IPS-18a (cell line): ENCODE data around the gene PEAK1.

Source experiments
- H3K27ac ChIP-seq: one replicate; pipeline ENCODE4 v1.5.1; 2013; ENCODE audit warnings: low read length
- H3K27me3 ChIP-seq: one replicate; pipeline ENCODE4 v1.6.1; 2013; ENCODE audit warnings: mild to moderate bottlenecking, low read length; ENCODE audit not compliant: control insufficient read depth, insufficient read depth
- H3K36me3 ChIP-seq: one replicate; pipeline ENCODE4 v1.6.1; 2013; ENCODE audit warnings: low read depth, low read length; ENCODE audit not compliant: control insufficient read depth
- H3K4me1 ChIP-seq: one replicate; pipeline ENCODE4 v1.6.1; 2013; ENCODE audit warnings: low read depth, low read length; ENCODE audit not compliant: control insufficient read depth
- H3K4me3 ChIP-seq: one replicate; pipeline ENCODE4 v1.5.1; 2013; ENCODE audit warnings: low read length
- H3K9ac ChIP-seq: one replicate; pipeline ENCODE4 v1.6.1; 2013; ENCODE audit warnings: mild to moderate bottlenecking, low read length, moderate library complexity
- H3K9me3 ChIP-seq: one replicate; pipeline ENCODE4 v1.6.1; 2013; ENCODE audit warnings: low read depth, low read length; ENCODE audit not compliant: control insufficient read depth

PEAK1 gene

DNA sequence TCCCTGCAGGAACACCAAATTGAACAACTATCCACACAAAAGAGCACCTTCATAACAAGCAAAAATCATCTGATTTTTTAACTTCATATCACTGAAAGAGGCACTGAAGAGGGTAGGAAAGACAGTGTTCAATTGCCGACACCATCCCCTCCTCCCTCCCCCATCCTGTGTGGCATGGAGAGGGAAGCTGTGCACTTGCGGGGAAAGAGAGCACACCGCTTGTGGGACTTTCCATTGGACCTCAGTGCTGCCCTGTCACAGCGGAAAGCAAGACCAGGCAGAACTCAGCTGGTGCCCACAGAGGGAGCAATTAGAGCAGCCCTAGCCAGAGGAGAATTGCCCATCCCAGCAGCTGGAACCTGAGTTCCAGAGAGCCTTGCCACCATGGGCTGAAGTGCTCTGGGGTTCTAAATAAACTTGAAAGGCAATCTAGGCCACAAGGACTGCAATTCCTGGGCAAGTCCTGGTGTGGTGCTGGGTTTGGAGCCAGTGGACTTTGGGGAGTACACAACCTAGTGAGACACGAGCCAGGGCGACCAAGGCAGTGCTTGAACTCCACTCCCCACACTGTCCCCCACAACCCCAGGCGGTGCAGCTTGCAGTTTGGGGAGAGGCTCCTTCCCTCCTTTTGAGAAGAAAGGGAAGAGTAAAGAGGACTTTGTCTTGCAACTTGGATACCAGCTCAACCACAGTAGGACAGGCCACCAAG lies 27.0 kb downstream of the PEAK1 start:
- H3K4me3 ChIP-seq = no peak overlapping the region
- H3K27ac ChIP-seq = no peak overlapping the region
- no peaks in the 10 kb centered on the region for H3K27me3 ChIP-seq
- H3K36me3 ChIP-seq = no peaks in the 10 kb centered on the region
- H3K9ac ChIP-seq = no peak overlapping the region
- no peaks in the 10 kb centered on the region for H3K4me1 ChIP-seq
- no peaks in the 10 kb centered on the region for H3K9me3 ChIP-seq

DNA sequence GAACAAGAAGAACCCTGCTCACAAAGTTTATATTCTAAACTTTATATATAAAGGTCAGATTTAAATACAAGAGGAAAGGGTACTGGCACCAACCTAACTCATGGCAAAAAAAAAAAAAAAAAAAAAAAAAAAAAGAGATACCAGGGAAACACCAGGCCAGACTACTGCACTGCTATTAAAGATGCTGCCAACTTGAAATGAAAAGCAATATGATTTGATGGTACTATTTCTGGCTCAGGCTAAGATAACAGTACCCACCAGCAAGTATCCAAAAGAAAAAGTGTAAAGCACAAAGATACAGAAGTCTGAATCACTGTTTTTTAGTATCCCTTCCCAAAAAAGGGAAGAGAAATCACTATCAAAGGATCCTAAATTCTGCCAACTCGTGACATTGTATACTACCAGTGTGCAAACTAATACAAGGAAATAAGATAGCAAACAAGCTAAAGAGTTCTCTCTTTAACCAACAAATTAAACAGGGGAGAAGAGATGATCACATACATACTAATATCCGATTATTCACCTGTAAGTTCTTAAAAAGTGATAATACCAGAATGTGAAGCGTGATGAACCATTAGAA lies 28.4 kb downstream of the PEAK1 start:
- Histone ChIP-seq H3K36me3 (no peaks in the 10 kb centered on the region), H3K27me3 (no peaks in the 10 kb centered on the region), H3K9me3 (no peaks in the 10 kb centered on the region), H3K4me1 (no peaks in the 10 kb centered on the region), H3K4me3 (no peak overlapping the region), H3K27ac (no peak overlapping the region), H3K9ac (no peak overlapping the region)

DNA sequence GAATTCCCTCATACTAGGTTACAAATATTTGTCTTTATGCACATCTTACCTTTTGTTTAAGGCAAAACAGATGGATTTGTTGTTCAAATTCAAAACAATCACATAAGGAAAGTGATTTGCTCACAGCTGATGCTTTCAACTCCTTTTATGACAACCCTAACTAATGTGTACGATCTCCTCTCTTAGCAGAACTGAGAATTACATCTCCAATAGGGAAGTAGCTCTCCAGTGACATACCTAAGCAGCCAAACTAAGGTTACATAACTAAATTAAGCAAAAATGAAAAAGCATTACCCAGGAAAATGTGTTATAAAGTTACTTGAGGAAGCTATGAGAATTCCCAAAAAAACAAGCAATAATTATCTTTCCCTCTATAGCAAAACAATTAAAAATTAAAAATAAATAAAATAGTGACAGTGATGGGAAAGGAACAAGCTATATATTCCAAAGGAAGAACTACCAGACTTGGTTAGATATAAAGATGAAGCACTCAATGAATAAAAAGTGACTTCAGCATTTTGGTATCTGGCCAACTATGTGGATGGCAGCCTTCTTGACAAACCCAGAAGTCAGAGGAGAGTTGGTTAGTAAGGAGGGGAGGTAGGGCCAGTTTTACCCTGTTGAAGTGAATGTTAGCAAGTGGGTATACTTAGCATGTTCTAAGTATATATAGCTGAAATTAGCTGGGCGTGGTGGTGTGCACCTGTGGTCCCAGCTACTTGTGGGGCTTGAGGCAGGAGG lies 32.4 kb downstream of the PEAK1 start:
- H3K9me3 ChIP-seq = no peaks in the 10 kb centered on the region
- no peaks in the 10 kb centered on the region for H3K36me3 ChIP-seq
- no peaks in the 10 kb centered on the region for H3K4me1 ChIP-seq
- H3K4me3 ChIP-seq = no peak overlapping the region
- H3K9ac ChIP-seq = no peak overlapping the region
- no peaks in the 10 kb centered on the region for H3K27me3 ChIP-seq
- no peak overlapping the region for H3K27ac ChIP-seq

DNA sequence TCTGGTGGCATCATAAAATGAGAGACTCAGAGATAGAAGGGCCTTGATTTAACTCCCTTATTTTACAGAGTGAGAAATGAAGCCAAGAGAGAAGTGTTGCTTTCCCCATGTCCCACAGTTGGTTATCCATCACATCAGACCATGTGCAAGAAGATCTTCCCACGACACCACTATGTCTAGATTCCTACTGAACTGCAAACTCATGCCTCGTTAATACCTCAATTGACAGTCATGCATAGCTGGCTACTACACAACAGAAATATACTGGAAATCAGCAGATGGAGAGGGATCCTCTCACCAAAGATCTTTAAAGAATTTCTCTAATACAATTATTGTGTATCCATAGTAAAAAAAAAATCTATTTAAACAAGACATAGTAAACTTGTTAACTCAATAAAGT lies 33.3 kb downstream of the PEAK1 start:
- Histone ChIP-seq H3K4me3 (no peak overlapping the region), H3K9ac (no peak overlapping the region), H3K27me3 (no peaks in the 10 kb centered on the region), H3K36me3 (no peaks in the 10 kb centered on the region), H3K9me3 (no peaks in the 10 kb centered on the region), H3K4me1 (no peaks in the 10 kb centered on the region), H3K27ac (no peak overlapping the region)

DNA sequence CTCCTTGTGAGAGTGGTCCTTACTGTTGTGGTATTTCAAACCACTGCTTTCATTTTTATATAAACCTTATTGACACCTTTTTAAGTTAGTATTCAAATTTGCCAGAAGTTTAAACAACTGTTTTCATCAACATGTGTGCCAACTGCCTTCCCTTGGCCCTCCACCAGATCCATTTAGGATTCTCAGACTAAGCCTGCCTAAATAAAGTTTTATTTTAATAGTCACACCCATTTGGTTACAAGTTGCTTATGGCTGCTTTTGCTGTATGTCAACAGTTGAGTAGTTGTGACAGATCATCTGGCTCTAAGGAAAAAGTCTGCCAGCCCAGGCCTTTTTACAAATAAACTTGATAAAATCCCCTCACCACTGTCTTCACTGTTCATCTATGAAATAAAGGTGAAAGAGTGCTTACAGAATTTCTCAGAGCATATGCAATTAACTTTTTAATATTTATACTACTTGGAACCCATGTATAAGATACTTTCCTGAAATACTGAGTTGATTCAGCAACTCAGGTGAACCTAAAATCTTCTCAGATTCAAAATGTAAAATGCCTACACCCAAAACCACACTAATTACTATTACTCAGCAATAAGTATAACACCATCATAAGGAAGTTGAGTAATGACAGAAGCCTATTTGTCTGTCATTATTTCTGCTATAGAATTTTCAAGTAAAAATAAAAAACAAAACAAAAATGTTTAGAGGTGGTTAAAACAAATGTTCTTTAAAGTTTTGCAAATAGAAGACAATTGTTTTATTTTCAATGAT lies 35.1 kb downstream of the PEAK1 start:
- no peaks in the 10 kb centered on the region for H3K36me3 ChIP-seq
- no peak overlapping the region for H3K9ac ChIP-seq
- H3K4me1 ChIP-seq = no peaks in the 10 kb centered on the region
- no peaks in the 10 kb centered on the region for H3K9me3 ChIP-seq
- no peak overlapping the region for H3K27ac ChIP-seq
- no peak overlapping the region for H3K4me3 ChIP-seq
- H3K27me3 ChIP-seq = no peaks in the 10 kb centered on the region

DNA sequence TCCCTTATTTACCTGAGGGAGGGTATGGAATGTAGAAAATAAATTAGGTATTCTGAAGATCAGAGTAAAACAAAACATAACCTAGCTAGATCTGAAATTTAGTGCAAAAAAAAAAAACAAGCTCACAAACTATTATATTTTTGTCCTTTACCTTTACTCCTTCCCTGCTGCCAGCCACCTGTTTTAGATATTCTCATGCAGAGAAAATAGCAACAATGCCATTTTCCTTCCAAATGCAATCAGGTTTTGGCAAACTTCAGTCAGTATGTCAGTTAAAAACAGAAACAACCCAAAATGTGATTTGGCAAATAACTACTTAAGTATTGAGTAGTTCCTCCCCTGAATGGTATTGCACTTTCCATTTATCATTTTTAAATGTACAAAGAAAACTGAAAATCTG lies 35.8 kb downstream of the PEAK1 start:
- no peak overlapping the region for H3K27ac ChIP-seq
- no peaks in the 10 kb centered on the region for H3K9me3 ChIP-seq
- H3K36me3 ChIP-seq = no peaks in the 10 kb centered on the region
- H3K4me1 ChIP-seq = no peaks in the 10 kb centered on the region
- no peaks in the 10 kb centered on the region for H3K27me3 ChIP-seq
- H3K9ac ChIP-seq = no peak overlapping the region
- no peak overlapping the region for H3K4me3 ChIP-seq

DNA sequence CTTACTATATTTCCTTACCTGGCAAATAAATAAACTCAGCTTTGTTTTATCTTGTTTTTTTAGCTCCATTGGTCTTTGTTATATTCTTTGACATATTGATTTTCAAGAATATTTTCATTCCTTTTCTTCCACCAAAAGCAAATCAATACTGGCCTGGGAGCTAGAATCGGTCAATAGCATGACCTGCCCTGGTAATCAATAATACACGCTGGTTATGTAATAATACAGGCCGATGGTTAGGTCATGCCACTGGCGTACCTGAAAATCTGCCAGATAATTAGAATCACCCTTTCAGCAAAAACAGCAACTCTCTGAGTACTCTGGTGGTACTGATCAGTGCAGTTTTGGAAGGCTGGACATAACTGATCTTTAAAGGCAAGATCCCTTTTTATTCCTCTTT lies 39.9 kb downstream of the PEAK1 start:
- Histone ChIP-seq H3K4me1 (no peaks in the 10 kb centered on the region), H3K9me3 (no peaks in the 10 kb centered on the region), H3K27me3 (no peaks in the 10 kb centered on the region), H3K36me3 (no peaks in the 10 kb centered on the region), H3K9ac (no peak overlapping the region), H3K4me3 (no peak overlapping the region), H3K27ac (no peak overlapping the region)

DNA sequence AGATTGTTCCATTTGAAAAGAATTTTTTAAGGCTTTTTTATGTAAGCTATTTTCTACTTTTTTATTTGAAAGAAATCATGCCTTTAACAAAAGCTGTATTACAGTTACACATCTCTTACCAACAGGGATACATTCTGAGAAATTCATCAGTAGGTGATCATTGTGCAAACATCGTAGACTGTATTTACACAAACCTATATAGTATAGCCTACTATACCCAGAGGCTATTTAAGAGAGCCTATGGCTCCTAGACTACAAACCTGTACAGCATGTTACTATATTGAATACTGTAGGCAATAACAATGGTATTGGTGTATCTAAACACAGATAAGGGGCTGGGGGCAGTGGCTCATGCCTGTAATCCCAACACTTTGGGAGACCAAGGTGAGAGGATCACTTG lies 43.1 kb downstream of the PEAK1 start:
- Histone ChIP-seq H3K9ac (no peak overlapping the region), H3K27me3 (no peaks in the 10 kb centered on the region), H3K36me3 (no peaks in the 10 kb centered on the region), H3K4me3 (no peak overlapping the region), H3K27ac (no peak overlapping the region), H3K4me1 (no peaks in the 10 kb centered on the region), H3K9me3 (no peaks in the 10 kb centered on the region)

DNA sequence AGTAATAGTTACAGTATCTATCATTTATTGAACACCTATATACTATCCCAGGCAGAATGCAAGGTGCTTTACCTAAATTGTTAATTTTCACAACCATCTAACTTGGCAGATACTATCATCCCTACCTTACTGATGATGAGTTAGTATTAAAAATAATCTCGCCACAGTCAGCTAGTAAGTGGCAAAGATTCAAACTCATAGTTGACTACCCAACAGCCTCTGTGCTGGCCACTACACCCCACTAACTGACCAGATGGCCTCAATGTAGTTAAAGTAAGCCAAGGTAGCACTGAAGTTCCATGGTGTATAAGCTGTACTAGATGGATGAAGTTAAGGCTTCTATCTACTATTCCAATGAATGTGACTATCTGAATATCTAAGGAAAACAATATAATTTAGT lies 44.8 kb downstream of the PEAK1 start:
- H3K36me3 ChIP-seq = no peaks in the 10 kb centered on the region
- no peaks in the 10 kb centered on the region for H3K4me1 ChIP-seq
- no peaks in the 10 kb centered on the region for H3K9me3 ChIP-seq
- no peaks in the 10 kb centered on the region for H3K27me3 ChIP-seq
- H3K9ac ChIP-seq = no peak overlapping the region
- no peak overlapping the region for H3K27ac ChIP-seq
- H3K4me3 ChIP-seq = no peak overlapping the region

DNA sequence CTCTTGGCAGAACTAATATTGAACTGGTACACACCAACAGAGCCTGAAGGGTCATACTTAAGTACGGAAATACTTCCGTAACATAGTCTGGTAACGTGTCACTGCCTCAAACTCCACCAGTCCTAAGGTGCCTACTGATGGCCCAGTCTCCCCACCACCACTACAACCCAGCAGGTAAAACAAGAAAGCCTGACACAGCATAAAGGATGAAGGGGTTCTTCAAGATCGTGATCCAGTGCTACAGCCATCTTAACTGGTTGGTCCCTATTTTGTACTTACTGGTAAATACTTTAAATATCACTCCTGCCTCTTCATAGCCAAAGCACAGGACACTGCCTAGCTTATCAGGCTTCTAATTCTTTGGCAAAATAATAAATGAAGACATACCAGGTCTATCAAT lies 46.5 kb downstream of the PEAK1 start:
- Histone ChIP-seq H3K27me3 (no peaks in the 10 kb centered on the region), H3K9ac (no peak overlapping the region), H3K9me3 (no peaks in the 10 kb centered on the region), H3K4me3 (no peak overlapping the region), H3K36me3 (no peaks in the 10 kb centered on the region), H3K4me1 (no peaks in the 10 kb centered on the region), H3K27ac (no peak overlapping the region)

DNA sequence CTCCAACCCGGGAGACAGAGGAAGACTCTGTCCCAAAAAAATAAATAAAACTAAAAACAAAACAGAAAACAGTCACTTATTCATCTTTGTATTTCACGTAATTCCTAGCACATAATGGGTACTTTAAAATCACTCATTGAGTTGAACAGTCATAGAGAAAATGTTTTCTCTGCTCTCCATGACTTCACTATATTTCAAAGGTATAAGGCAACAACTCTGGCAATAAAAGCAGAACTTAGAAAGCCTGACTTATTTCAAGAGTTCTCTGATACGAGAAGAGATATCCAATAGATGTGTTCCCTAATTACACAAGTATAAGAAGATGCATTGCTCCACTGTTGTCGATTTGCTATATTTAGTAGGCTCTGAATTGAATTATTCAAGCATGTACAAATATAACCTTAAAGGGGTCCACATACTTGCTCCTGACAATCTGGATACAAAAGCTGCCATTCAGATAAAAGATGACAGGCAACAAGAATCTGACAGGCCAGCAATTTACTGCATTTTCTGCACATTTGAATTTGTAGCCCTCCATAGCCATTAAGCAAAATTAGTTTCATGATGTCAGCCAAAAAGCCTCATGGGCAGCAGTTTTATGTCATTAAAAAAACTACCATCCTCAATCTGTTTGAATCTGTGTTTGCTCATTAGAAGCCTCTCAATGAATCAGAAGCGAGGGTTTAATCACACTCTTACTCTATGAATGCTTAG lies 47.9 kb downstream of the PEAK1 start:
- Histone ChIP-seq H3K27me3 (no peaks in the 10 kb centered on the region), H3K4me3 (no peak overlapping the region), H3K9me3 (no peaks in the 10 kb centered on the region), H3K4me1 (no peaks in the 10 kb centered on the region), H3K36me3 (no peaks in the 10 kb centered on the region), H3K9ac (no peak overlapping the region), H3K27ac (no peak overlapping the region)
